ENCODE measurements around the gene SLC35A5. TPM values are rescaled to one million over a fixed set of nuclear protein-coding genes. Genes with fewer than 3 reads are reported as not detected.

Gene SLC35A5
- total and polyA plus RNA-seq, 2 of the 8 experiments (the other 6 are each of a cell fraction or from before 2014, with no cell fraction given), result 36.5 to 38.6 TPM

DNA sequence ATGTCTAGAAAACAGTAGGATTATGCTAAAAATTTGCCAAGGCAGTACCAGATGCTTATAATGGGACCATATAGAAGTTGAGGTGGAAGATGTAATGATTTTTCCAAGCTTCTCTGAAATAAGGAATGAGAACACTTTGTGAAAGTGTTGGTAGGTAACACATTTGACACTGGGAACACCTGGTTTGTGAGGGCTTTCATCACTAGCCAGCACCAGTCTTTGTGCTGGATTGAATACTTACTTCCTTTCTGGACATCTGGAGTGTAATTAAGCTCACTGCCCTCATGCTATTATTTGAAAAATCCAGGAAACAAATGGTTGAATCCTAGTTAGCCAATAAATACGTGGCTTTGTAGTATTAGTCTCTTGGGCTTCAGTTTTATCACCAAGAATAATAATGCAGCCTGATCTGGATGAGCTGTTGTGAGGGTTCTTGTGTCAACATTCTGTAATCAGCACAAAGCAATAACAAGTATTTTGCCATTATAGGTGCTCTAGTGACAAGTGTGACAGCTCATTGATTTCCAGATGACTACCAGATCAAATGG, 66.1 kb downstream of the SLC35A5 start:
- no peak overlapping the region for H4K91ac ChIP-seq (replicated peaks; ENCODE audit: insufficient read length, low read length)
- peaks cover 2 to 14% (median 11%) of the 10 kb centered on the region in 4 experiments for H3K4me1 ChIP-seq (replicated peaks in 1 of 4; ENCODE audit: control insufficient read depth in 3 of 4, insufficient read depth in 4 of 4, low read length in 3 of 4)
- H2BK15ac ChIP-seq (ENCODE audit: low read length), result no peak overlapping the region
- no peak overlapping the region for H2BK5ac ChIP-seq (ENCODE audit: low read depth, low read length)
- no peak overlapping the region for H2AK5ac ChIP-seq (ENCODE audit: low read depth, low read length)
- H3K9ac ChIP-seq (replicated peaks in 1 of 4; ENCODE audit: extremely low read depth in 1 of 4, low read depth in 3 of 4, low read length in 3 of 4), result no peak overlapping the region
- H3K56ac ChIP-seq (replicated peaks; ENCODE audit: insufficient read length, low read depth, low read length), result no peak overlapping the region
- no peaks in the 10 kb centered on the region for H3K9me3 ChIP-seq (ENCODE audit: insufficient read depth in 2 of 2, low read depth in 1 of 2, low read length in 1 of 2)
- H4K8ac ChIP-seq (ENCODE audit: extremely low read depth, insufficient read depth, low read length), result no peak overlapping the region
- no peak overlapping the region for H3K14ac ChIP-seq (ENCODE audit: insufficient read length)
- no peak overlapping the region for H2BK120ac ChIP-seq (replicated peaks; ENCODE audit: low read depth, low read length)
- no peak overlapping the region for H2BK12ac ChIP-seq (ENCODE audit: low read depth, low read length)
- no peak overlapping the region for H3K27ac ChIP-seq (ENCODE audit: low read depth, low read length)
- no peaks in the 10 kb centered on the region for H4K20me1 ChIP-seq (replicated peaks in 1 of 2; ENCODE audit: control insufficient read depth in 1 of 2, insufficient read depth in 2 of 2, low read length in 2 of 2)
- no peak for FAIRE-seq
- 88% methylated on average over 1 of the region's 1 CpG; no CpG with 5 or more reads in 1 of the 2 experiments for WGBS, 2 experiments (ENCODE audit: extremely low coverage in 1 of 2, insufficient coverage in 1 of 2, insufficient read length in 1 of 2, insufficient replicate concordance in 2 of 2, low coverage in 1 of 2, low lambda C conversion rate in 2 of 2, missing lambda C conversion rate in 1 of 2)
- H3K79me2 ChIP-seq (ENCODE audit: control insufficient read depth in 1 of 2, insufficient read depth in 2 of 2, low read length in 2 of 2), result no peaks in the 10 kb centered on the region
- no peaks in the 10 kb centered on the region for H3K27me3 ChIP-seq (replicated peaks in 1 of 4; ENCODE audit: control insufficient read depth in 3 of 4, extremely low read depth in 1 of 4, insufficient read depth in 3 of 4, low read length in 3 of 4)
- DNase-seq (ENCODE audit: low read depth in 1 of 2, low spot score in 2 of 2), result no peak
- H3K4ac ChIP-seq (replicated peaks; ENCODE audit: insufficient read length, low read depth, low read length), result no peak overlapping the region
- H3K4me2 ChIP-seq (ENCODE audit: insufficient read depth in 1 of 2, low read depth in 2 of 2, low read length in 2 of 2), result no peak overlapping the region
- no peaks in the 10 kb centered on the region for H3K79me1 ChIP-seq (ENCODE audit: low read depth, low read length)
- H3K36me3 ChIP-seq (ENCODE audit: control insufficient read depth in 2 of 4, insufficient read depth in 4 of 4, low read length in 3 of 4), result no peaks in the 10 kb centered on the region
- POLR2A ChIA-PET (ENCODE audit: partially characterized antibody), result interaction anchor here (2.2 kb wide), 1 partner anchor 14 kb away, joined by 8 read pairs; no protein-coding TSS in a partner anchor
- no peaks in the 10 kb centered on the region for H3K23me2 ChIP-seq (ENCODE audit: low read depth, low read length)
- no peak overlapping the region for H3K18ac ChIP-seq (ENCODE audit: extremely low read depth, low read length)
- CTCF ChIA-PET (ENCODE audit: partially characterized antibody), result interaction anchor here (0.6 to 2.3 kb wide), 8 partner anchors 9 to 499 kb away, joined by 3 to 9 read pairs (median 3); no protein-coding TSS in a partner anchor
- H2BK20ac ChIP-seq (ENCODE audit: low read length), result no peak overlapping the region
- no peak overlapping the region for H3K4me3 ChIP-seq (ENCODE audit: extremely low read depth in 1 of 4, insufficient read depth in 2 of 4, low read depth in 3 of 4, low read length in 4 of 4)
- no peak overlapping the region for H3K23ac ChIP-seq (ENCODE audit: insufficient read length)
- H2AFZ ChIP-seq (ENCODE audit: low read length), result no peak overlapping the region
- no peak overlapping the region for H4K5ac ChIP-seq (ENCODE audit: insufficient read length, low read depth, low read length)
- TF ChIP-seq, protein P1, sequence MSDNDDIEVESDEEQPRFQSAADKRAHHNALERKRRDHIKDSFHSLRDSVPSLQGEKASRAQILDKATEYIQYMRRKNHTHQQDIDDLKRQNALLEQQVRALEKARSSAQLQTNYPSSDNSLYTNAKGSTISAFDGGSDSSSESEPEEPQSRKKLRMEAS (IDR thresholded peaks at IDR 0.05), result no peak
